Fibroblast of villous mesenchyme (primary cell): ENCODE data around the gene GSAP. TPM values are rescaled to one million over a fixed set of nuclear protein-coding genes. Genes with fewer than 3 reads are reported as not detected.

Experiments used
- DNase-seq: peaks from one replicate; pipeline ENCODE4 v3.0.0-alpha.2; 2010; ENCODE audit warnings: low read depth
- H3K4me3 ChIP-seq: 2 replicates; pipeline ENCODE4 v1.5.1; 2011; ENCODE audit warnings: low read depth, mild to moderate bottlenecking, low read length
- CTCF ChIP-seq: IDR thresholded peaks from 2 replicates; pipeline ENCODE4 v1.5.1; 2012; ENCODE audit warnings: low read depth, mild to moderate bottlenecking, low read length; ENCODE audit not compliant: insufficient read depth
- total RNA-seq: library from RNA; depleted of rRNA; stranded (reverse); fragments of >200 nt; gene quantifications from 2 replicates; pipeline ENCODE4 v1.2.3, GENCODE V29; 2012

The GSAP gene
- total RNA-seq, 1 donor = 13.8 TPM

GRCh38 chr7:77331938-77332695 lies 84.0 kb downstream of the GSAP start:
- H3K4me3 ChIP-seq = no peak overlapping the region
- peak; percentile 90 for DNase-seq
- peak; percentile 65 for TF ChIP-seq CTCF

- peak; percentile 62 for DNase-seq
- no peak for TF ChIP-seq CTCF
- H3K4me3 ChIP-seq = no peak overlapping the region
Observed at GRCh38 chr7:77330169-77330882, 85.8 kb downstream of the GSAP start.

GRCh38 chr7:77329466-77330168 lies 86.5 kb downstream of the GSAP start:
- DNase-seq = no peak
- H3K4me3 ChIP-seq = no peak overlapping the region
- TF ChIP-seq CTCF = no peak

GRCh38 chr7:77328669-77329068 lies 87.5 kb downstream of the GSAP start:
- no peak for TF ChIP-seq CTCF
- H3K4me3 ChIP-seq = no peak overlapping the region
- no peak for DNase-seq

GRCh38 chr7:77327932-77328628 lies 88.1 kb downstream of the GSAP start:
- TF ChIP-seq CTCF = no peak
- DNase-seq = no peak
- H3K4me3 ChIP-seq = no peak overlapping the region
